Erythroblast (primary cell): ENCODE data around the gene VPS33B.

Source experiments
- GATA1 ChIP-seq: IDR thresholded peaks from 2 replicates; pipeline ENCODE4 v1.6.1; 2011; ENCODE audit warnings: low read depth, mild to moderate bottlenecking, control low read depth, low read length, moderate library complexity
- POLR2A ChIP-seq: IDR thresholded peaks from 2 replicates; pipeline ENCODE4 v1.6.1; 2011; ENCODE audit warnings: mild to moderate bottlenecking, low read length

- TF ChIP-seq POLR2A: no peak
- no peak for TF ChIP-seq GATA1
Observed at GRCh38 chr15:91017716-91018115, 4.7 kb downstream of the VPS33B start.
